ENCODE measurements around the gene ACIN1.

ACIN1 gene

DNA sequence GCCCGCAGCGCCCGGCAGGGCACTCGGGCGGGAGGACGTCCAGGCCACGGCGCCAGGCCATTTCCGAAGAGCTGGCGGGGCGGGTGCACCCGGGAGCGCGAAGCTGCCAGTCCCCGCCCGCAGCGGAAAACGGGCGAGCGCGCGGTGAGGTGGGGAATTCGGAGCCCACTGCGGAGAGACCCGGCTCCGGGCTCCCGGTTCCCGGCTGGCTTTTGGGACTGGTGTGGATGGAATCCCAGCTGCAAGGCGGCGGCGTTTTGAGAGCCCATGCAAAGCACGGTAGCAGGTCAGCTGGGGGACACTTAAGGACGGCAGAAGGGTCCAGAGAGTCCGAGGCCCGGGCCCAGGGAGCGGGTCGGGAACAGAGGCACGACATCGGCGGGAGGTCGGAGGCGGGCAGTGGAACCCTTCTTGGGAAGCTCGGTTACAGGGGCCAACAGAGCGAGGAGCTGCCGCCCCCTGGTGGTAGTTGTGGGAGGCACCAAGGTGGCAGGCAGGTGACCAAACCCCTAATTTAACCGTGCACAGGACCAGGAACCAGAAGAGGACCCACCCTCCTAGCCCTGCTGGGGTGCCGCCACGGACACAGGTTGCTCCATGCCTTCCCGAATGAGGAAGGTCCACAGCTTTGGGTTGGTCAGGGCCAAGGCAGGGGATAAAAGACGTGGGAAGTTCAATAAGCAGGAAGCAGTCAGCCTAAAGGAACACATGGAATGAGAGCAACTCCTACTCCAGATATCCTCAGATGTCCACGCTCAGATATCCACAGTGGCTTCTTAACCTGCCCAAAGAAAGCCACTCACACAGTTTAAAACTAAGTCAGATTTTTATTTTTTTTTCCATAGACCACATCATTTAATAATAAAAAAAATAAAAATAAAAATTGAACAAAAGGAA, 36.9 kb downstream of the ACIN1 start:
- DNase-seq (ENCODE audit: low read depth), result peak; percentile 68

DNA sequence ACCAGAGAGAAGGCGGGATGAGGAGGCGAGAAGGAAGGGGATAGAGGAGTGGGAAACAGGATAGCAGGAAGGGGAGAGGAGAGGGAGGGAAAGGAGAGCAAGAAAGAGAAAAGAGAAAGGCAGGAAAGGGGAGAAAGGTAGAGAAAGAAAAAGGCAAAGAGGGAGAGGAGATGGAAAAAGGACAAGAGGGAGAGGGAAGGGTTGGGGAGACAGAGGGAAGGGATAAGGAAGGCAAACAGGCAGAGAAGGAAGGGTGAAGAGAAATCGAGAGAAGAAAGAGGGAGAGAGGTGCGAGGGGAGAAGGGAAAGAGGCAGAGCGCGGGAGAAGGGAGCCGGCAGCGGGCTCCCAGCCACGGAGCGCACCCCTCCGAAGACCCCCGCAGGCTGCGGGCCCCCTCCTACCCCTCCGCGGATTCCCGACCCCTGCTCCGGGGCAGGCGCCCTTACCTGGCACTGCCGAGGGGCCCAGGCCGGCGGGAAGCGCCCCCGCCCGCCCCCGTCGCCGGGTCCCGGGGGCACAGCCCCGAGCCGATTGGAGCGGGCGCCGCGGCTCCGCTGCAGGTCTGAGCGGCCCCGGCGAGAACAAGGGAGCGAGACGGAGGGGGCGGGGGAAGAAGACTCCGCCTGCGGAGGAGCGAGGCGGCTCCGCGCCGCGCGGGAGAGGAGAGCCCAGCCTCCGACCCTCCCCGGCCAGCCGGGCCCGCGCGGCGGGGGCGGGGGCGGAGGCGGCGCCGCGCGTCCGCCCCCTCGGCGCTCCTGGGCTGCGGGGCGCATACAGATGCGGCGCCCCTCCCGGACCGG, 37.8 kb downstream of the ACIN1 start, which contains the start of gene CDH24:
Gene CDH24 (minus strand): TSS at position 565 of the 801 bp plus-strand sequence. CDS start 1,787 bp downstream, outside the sequence.
- DNase-seq (ENCODE audit: low read depth), result peak; percentile 59

DNA sequence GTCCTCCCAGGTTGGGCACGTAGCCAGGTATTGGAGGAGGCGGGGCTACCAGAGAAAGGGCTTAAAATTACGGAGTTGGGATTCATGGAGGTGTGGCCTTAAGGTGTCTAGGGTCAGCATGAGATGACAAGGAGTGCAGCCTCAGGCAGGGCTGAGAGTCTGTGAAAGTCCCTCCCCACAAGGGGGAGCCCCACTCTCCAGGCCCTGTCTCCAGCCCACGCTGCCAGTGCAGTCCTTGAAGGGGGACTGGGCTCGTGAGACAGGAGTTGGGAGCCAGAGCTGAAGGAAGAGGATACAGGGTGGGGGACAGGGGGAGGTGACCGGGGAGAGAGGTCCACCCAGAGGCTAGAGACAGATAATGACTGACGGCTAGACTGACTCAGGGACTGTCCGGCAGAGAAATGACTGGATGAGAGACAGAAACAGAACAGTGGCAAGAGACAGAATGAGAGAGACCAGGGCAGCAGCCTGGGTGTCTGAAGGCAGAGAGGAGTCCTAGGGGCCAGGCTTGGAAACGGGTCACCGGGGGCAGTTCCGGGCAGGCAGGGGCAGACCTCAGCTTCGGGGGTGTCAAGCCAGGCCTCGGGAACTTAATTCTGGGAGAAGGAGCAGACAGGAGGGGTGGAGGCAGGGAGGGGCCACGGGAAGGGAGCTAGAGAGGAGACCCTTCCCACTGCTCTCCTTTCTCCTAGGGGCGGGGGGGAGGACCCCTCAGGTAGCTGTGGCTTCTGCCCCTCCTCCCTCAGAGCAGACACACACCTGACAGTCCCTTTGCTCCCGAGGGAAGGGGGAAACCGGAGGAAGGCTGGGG, 38.6 kb downstream of the ACIN1 start:
- DNase-seq (ENCODE audit: low read depth), result peak; percentile 57

DNA sequence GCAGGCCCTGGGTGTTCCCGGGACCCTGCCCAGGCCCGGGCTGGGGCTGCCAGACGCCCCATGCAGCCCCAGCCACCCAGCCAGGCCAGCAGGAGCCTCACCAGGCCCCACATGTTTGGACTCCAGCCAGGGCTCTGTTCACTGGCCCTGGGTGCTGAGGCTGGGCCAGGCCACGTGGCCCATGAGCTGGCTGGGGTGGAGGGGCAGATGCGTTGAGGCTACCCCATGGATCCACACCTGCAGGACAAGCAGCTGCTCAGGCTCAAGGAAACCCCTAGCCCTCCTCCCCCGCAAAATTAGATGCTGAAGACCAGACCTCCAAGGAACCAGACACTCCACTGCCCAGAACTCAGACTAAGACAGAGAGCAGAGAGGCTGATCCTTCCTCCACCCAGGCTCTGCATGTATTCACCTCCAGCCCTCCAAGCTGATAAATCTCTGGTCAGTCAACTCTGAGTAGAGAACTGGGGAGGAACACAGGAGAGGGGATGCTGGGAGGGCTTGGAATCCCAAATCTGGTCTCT, 39.3 kb downstream of the ACIN1 start:
- DNase-seq (ENCODE audit: low read depth), result peak; percentile 63

DNA sequence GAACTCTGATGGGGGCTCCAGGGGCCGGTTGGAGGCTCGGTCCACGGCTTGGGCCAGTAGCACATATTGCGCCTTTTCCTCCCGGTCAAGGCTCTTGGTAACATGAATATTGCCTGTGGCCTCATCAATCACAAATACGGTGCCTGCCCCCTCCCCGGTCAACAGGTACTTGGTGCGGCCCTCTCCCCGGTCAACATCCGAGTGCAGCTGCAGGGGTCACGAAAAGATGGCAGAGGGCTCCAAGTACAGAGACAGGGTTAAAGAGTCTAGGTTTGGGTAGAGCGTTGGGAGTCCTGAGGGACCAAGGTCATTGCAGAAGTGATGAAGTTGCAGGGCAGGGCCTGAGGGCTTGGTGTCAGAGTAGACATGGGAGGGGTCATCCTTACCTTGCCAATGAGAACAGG, 39.8 kb downstream of the ACIN1 start:
- DNase-seq (ENCODE audit: low read depth), result no peak

DNA sequence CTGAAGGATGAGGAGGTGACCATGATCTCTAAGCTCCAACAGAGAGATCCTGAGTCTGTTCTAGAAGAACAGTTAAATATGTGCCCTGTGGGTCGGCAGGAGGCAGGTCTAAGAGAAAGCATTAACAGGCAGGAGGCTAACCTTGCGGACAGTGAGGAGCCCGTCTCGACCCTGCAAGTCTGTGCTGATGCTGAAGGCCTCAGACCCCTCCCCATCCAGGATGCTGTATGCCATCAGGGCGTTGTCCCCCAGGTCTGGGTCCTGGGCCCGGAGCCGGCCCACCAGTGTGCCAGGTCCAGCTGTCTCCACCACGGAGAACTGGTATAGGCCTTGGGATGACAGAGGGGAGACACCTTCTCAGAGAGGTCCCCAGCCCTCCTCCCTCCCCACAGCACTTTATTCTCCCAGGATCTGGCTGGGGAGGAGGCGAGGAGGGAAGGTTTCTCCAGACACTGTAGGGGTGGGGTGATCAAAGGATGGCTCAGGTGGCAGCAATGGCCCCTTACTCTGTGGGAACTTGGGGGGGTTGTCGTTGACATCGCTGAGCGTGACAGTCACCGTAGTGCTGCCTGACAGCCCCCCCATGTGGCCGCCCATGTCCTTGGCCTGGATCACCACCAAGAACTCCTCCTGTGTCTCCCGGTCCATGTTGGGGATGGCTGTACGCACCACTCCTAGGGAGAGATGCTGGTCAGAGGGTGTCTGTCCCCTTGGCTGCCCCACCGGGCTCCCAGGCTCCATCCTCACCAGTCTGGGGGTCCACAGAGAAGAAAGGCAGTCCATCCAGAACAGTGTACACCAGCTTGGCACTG, 40.7 kb downstream of the ACIN1 start:
- DNase-seq (ENCODE audit: low read depth), result no peak

DNA sequence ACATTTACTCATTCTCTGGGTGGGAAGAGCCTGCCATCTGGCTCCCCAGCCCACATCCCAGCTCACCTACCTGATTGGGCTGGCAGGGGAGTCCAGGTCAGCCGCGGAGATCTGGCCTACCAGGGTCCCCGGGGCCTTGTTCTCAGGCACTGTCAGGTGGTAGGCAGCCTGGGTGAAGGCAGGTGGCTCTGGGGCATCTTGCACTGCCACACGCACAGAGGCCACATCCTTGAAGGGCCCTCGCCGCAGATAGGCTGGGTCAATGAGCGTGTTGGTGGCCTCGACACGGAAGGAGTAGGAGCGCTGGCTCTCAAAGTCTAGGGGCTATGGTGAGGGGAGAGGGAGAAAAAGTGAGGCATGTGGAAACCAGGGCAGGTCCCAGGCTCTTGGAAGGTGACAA, 41.5 kb downstream of the ACIN1 start:
- no peak for DNase-seq (ENCODE audit: low read depth)

DNA sequence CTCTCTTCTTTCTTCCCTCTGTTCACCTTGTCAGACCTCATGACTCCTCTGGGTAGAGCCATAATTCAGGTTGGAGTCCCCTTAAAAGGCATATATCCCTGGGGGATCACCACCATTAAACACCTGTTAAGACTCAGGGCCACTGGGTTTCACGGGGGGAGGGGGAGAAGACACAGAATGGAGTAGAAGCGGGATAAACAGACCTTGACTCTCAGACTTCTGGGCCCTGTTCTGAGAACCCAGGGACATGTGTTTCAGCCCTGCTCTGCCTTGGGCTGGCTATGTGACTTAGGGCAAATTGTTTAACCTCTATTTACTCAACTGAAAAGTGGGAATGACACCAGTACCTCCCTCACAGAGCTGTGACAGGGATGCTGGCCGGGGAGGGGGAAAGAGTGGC, 42.3 kb downstream of the ACIN1 start:
- no peak for DNase-seq (ENCODE audit: low read depth)

DNA sequence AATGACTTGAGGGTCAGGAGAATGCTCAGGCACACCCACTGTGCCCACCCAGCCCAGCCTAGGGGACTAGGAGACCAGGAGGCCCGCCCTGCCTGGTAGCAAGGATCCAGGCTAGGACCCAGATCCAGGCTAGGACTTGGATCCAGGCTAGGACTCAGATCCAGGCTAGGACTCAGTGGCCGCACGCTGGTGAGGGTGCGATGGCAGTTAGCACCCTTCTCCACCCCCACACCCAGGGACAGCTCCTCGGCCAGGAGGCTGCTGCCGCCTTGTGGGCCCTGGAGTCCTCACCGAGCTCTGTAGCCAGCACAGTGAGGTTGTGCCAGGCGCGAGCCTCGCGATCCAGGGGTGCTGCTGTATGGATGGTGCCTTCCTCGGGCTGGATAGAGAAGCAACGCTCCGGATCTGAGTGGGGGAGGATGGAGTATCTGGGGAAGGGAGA, 42.7 kb downstream of the ACIN1 start:
- peak; percentile 71 for DNase-seq (ENCODE audit: low read depth)

DNA sequence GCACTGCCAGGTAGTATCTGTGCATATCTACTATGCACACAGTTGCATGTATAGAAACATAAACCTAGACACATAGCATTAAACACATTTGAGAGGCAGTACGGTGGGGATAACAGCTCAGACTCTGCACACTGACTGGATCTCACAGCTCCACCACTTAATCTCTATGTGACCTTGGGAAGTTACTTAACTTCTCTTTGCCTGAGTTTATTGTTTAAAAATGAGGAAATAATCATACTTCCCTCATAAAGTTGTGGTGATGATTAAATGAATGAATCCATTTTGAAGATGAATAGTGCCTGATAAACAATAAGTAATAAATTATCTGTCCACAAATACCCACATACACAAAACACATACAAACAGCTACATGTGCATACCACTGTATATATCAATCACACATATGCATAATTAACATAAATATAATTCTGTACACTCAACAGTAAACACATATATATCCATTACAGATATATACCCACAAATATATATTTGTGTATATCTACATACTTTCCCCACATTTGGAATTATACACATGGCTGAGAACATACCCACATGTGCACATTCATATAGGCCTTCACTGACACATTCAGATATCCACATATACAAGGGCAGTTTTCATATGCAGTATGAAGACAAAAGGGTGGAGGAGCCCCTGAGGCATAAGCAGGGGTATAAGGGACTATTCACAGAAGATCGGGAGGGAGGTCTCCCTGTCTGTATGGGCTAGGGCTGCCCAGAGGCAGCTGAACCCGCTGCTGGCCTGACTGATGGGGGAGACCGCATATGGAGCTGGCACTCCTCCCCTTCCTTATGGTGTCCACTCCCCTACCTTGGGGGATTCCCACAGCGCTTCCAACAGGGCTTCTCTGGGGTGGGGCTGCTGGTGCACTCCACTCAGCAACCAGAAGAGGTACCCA, 43.5 kb downstream of the ACIN1 start:
- peak; percentile 37 for DNase-seq (ENCODE audit: low read depth)

DNA sequence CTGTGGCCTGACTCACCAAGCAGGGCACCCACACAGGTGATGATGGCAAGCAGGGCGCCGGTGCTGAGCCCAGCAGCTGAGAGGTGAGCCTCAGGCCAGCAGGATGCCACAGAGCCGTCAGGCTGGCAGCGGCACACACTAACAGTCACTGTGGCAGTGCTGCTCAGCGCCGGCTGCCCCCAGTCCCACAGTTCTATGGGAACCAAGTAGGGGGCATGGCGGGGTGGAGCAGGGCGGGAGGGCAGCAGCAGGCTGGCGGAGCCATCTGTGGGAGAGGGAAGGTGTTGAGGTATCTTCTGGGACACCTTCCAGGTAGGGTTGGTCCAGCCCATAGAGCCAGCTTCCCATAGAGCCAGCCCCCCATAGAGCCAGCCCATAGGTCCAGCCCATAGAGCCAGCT, 45.9 kb downstream of the ACIN1 start:
- no peak for DNase-seq (ENCODE audit: low read depth)

DNA sequence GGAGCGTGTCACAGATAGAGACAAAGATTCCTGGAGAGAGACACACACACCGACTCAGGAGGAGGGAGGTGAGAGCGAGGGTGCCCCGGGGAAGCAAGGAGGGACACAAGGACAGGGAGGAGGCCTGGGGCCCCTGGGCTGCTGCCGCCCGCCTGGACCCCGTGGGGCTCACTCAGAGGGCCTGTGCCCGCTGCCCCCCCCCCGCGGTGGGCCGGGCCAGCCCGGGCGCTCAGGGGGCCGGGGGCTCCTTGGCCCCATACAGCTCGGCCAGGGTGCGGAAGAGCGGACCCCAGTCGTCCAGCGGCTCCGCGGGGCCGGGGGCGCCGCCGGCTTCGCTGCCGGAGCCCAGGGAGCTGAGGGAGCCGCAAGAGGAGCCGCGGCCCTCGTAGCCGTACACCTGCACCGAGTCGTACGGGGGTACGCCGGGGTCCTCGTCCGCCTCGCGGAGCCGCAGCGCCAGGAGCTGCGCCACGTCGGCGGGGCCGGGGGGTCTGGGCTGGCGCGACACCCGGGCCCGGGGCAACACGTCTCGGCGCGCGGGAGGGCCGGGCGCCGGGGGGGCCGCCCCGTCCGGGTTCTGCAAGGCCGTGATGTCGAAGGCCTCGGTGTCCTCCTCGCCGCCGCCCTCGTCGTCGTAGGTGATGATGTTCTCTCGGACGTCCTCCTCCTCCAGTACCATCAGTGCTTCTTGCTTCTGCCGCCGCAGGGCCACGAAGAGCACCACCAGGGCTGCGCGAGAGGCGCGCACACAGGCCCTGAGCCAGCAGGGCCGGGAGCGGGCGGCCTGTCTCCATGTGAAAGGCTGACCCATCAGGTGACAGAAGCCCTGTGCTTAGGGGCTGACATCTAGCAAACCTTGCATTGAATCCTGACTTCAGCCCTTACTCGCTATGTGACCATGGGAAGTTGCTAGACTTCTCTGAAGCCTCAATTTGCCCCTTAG, 46.9 kb downstream of the ACIN1 start:
- no peak for DNase-seq (ENCODE audit: low read depth)

DNA sequence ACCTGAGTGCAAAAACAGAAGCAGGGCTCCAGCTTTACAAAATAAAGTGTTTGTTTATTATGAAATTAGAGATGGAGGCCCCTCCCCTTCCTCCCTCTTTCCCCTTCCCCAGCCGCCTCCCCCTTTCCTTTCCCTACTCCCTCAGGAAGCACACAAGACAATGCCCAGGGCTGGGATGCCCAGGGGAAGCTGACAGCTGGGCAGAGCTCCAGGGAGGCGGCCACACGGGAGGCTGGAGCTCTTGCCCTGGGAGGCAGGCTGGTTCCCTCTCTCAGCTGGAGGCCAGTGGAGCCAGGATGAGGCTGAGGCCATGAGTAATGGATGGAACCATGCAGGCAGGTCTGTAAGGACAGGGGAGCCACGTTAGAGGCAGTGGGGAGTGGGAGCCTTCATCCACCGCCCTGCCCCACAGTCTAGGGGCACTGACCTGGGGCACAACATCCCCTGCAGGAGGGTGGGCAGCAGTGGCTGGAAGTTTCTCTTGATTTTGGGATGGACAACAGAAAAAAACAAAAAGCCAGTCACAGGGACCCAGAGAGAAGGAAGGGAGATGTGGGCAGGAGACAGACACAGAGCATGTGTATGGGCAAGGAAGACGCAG, 47.8 kb downstream of the ACIN1 start:
- peak; percentile 7 for DNase-seq (ENCODE audit: low read depth)

DNA sequence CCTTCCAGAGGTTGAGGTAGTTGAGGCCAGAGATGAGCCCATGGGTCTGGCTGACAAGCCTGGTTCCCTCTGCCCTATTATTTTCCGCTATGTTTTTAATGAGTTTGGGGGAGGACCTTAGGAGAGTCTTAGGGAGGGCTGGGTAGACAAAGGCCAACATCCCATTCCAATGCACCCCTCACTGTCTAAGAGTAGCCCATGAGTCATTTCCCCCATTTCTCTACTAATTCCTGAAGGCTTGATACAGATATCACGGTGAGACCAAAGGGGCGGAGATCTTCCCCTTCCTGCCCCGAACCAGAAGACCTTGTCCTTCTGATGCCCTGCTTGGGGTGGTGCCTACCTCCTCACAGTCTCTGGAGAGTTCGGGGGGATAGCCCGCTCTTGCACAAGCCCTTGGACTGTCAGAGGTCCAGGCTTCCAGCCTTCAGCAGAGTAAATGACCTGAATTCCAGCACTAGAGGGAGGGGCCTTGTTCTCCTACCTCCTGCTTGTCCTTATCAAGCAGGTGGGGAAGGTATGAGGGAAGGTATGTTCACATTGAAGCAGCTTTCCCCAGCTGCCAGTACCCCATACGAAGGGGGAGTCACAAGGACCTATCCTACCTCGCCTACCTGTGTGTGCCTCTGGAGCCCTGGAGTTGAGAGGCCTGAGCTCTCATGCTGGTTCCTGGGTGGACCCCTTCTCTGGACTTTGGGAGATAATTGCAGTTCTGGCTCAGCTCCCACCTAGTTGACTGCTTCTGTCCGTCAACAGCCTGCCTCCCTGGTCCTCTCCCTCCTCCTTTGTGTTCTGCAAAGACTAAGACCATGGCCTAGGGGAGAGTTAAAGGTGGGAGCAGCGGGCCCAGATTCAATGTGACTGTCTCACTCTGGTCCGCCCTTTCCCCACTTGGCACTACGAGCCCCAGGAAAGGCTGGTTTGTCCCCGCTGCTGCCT, 49.2 kb downstream of the ACIN1 start:
- DNase-seq (ENCODE audit: low read depth), result peak; percentile 10

DNA sequence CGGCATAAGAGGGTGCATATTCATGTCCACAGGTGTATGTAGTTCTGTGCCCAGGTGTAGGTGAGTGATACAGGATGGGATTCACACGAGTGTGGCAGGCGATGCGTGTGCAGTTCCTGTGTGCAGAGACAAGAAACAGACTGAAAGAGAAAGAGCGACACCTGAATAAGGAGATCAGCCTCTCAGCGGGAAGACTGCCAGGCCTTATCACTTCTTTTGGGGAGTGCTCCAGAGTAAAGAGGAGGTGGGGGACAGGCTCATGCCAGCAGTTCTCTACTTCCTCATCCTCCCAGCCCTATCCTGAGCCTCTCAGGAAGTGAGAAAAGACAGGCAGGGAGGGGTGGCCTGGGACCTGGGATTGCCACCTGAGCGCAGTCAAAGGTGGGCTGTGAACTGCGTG, 50.1 kb downstream of the ACIN1 start:
- DNase-seq (ENCODE audit: low read depth), result no peak

DNA sequence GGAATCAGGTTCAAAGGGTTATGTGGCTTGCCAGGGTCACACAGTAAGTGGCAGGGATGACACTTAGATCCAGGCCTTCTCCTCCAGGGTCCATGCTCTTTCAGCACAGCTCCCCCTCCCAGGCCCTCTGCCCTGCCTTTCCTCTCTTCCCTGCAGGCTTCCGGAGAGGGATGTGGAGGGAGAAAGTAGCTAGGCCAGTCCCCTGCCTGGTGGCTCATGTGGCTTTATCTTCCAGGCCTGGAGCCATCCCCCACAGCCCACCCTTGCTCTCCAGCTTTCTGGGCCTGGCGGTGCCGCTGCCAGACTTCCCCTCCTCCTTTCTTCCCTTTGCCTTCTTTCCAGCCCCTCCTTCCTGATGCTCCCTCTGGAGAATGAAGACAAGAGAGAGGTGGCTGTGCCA, 51.2 kb downstream of the ACIN1 start:
- DNase-seq (ENCODE audit: low read depth), result no peak

DNA sequence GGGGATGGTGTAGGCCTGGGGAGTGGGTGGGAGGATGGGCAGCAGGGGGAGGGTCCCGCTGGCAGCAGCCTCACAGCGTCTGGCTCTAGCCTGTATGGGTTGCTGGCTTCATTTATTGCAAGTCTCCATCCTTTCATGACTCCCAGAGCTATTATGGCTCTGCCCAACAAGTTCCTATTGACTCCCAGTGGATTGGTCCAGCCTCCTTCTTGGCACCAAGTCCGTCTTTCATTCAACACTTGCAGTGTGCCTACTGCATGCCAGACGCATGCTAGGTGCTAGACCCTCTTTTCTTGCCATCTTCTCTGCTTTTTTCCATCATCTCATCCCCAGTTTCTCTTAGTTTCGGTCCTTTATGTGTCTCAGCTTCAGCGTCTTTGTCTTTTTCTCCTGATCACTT, 51.8 kb downstream of the ACIN1 start:
- DNase-seq (ENCODE audit: low read depth), result no peak
